ENCODE data around the gene MRTO4. TPM values are rescaled to one million over a fixed set of nuclear protein-coding genes. Genes with fewer than 3 reads are reported as not detected.
"Not testable (repeated sequence)": the region's sequence is repeated elsewhere in the genome, so short reads cannot be mapped to it uniquely, and the experiment has no call there.

The MRTO4 gene
- total RNA-seq, 1 donor from 2014 or later, result 41.0 TPM

GRCh38 chr1:19212167-19212566, 39.4 kb upstream of the MRTO4 start:
- Histone ChIP-seq H2AFZ (ENCODE audit: low read depth, low read length) (no peak overlapping the region), H3K4me3 (ENCODE audit: insufficient read depth, low read depth, low read length) (no peak overlapping the region), H3K4me1 (ENCODE audit: insufficient read depth, low read length) (peaks cover 10% of the 10 kb centered on the region), H3K36me3 (ENCODE audit: insufficient read depth, low read length) (peaks cover 22% of the 10 kb centered on the region), H3K9ac (ENCODE audit: low read length) (no peak overlapping the region), H3K79me2 (ENCODE audit: insufficient read depth, low read length) (peaks cover 89% of the 10 kb centered on the region), H3K9me3 (ENCODE audit: insufficient read depth, low read depth, low read length) (no peaks in the 10 kb centered on the region), H3K27ac (ENCODE audit: low read depth, low read length) (no peak overlapping the region), H4K20me1 (ENCODE audit: insufficient read depth, low read length) (peaks cover 34% of the 10 kb centered on the region), H3K27me3 (ENCODE audit: insufficient read depth, low read length) (no peaks in the 10 kb centered on the region), H3K4me2 (ENCODE audit: low read length) (peak overlapping the region; percentile 9)
- H3K27ac Mint-ChIP-seq (ENCODE audit: unreplicated experiment), result peak overlapping the region; percentile 49
- no peaks in the 10 kb centered on the region for H3K9me3 Mint-ChIP-seq (ENCODE audit: unreplicated experiment)
- FAIRE-seq, result no peak
- H3K4me1 Mint-ChIP-seq (ENCODE audit: low read depth, unreplicated experiment), result peaks cover 15% of the 10 kb centered on the region
- peaks cover 1% of the 10 kb centered on the region for H3K36me3 Mint-ChIP-seq (ENCODE audit: low read depth, unreplicated experiment)
- TF ChIP-seq EZH2 (IDR thresholded peaks at IDR 0.05; ENCODE audit: insufficient read depth, low read length) (no peak), CTCF (IDR thresholded peaks at IDR 0.05; ENCODE audit: insufficient read depth, low read depth, low read length) (no peak)
- no peak for DNase-seq (ENCODE audit: low read depth)
- H3K27me3 Mint-ChIP-seq (ENCODE audit: low read depth, unreplicated experiment), result no peaks in the 10 kb centered on the region
- H3K4me3 Mint-ChIP-seq (ENCODE audit: unreplicated experiment), result peak overlapping the region; percentile 90

- H3K9me3 ChIP-seq (ENCODE audit: insufficient read depth, low read depth, low read length), result no peaks in the 10 kb centered on the region
Measured at GRCh38 chr1:19213580-19213979, 38.0 kb upstream of the MRTO4 start.

GRCh38 chr1:19216585-19216984, 35.0 kb upstream of the MRTO4 start:
- Histone ChIP-seq H3K79me2 (ENCODE audit: insufficient read depth, low read length) (peaks cover 53% of the 10 kb centered on the region), H3K36me3 (ENCODE audit: insufficient read depth, low read length) (peaks cover 48% of the 10 kb centered on the region), H4K20me1 (ENCODE audit: insufficient read depth, low read length) (peaks cover 38% of the 10 kb centered on the region)
- H3K4me3 Mint-ChIP-seq (ENCODE audit: unreplicated experiment); H3K27ac ChIP-seq (ENCODE audit: low read depth, low read length); H3K9me3 Mint-ChIP-seq (ENCODE audit: unreplicated experiment); H3K4me3 ChIP-seq (ENCODE audit: insufficient read depth, low read depth, low read length); H3K9me3 ChIP-seq (ENCODE audit: insufficient read depth, low read depth, low read length); H3K27ac Mint-ChIP-seq (ENCODE audit: unreplicated experiment); H2AFZ ChIP-seq (ENCODE audit: low read depth, low read length); H3K27me3 ChIP-seq (ENCODE audit: insufficient read depth, low read length); FAIRE-seq; H3K4me1 ChIP-seq (ENCODE audit: insufficient read depth, low read length); H3K4me2 ChIP-seq (ENCODE audit: low read length); H3K9ac ChIP-seq (ENCODE audit: low read length); H3K27me3 Mint-ChIP-seq (ENCODE audit: low read depth, unreplicated experiment); DNase-seq (ENCODE audit: low read depth): not testable (repeated sequence)
- Mint-ChIP-seq H3K4me1 (ENCODE audit: low read depth, unreplicated experiment) (peaks cover 13% of the 10 kb centered on the region), H3K36me3 (ENCODE audit: low read depth, unreplicated experiment) (peaks cover 19% of the 10 kb centered on the region)

More at GRCh38 chr1:19213580-19213979, 38.0 kb upstream of the MRTO4 start:
- Histone ChIP-seq H3K4me2 (ENCODE audit: low read length) (no peak overlapping the region), H3K36me3 (ENCODE audit: insufficient read depth, low read length) (peaks cover 28% of the 10 kb centered on the region), H3K4me1 (ENCODE audit: insufficient read depth, low read length) (peaks cover 7% of the 10 kb centered on the region), H3K4me3 (ENCODE audit: insufficient read depth, low read depth, low read length) (no peak overlapping the region), H3K79me2 (ENCODE audit: insufficient read depth, low read length) (peaks cover 78% of the 10 kb centered on the region), H3K27ac (ENCODE audit: low read depth, low read length) (no peak overlapping the region), H2AFZ (ENCODE audit: low read depth, low read length) (no peak overlapping the region), H4K20me1 (ENCODE audit: insufficient read depth, low read length) (peaks cover 30% of the 10 kb centered on the region), H3K9ac (ENCODE audit: low read length) (no peak overlapping the region), H3K27me3 (ENCODE audit: insufficient read depth, low read length) (no peaks in the 10 kb centered on the region)
- DNase-seq (ENCODE audit: low read depth) (no peak), FAIRE-seq (no peak)
- Mint-ChIP-seq H3K27ac (ENCODE audit: unreplicated experiment) (no peak overlapping the region), H3K27me3 (ENCODE audit: low read depth, unreplicated experiment) (no peaks in the 10 kb centered on the region), H3K4me3 (ENCODE audit: unreplicated experiment) (no peak overlapping the region), H3K36me3 (ENCODE audit: low read depth, unreplicated experiment) (no peaks in the 10 kb centered on the region), H3K4me1 (ENCODE audit: low read depth, unreplicated experiment) (peaks cover 13% of the 10 kb centered on the region), H3K9me3 (ENCODE audit: unreplicated experiment) (no peaks in the 10 kb centered on the region)
- no peak for TF ChIP-seq CTCF (IDR thresholded peaks at IDR 0.05; ENCODE audit: insufficient read depth, low read depth, low read length)
- no peak for TF ChIP-seq EZH2 (IDR thresholded peaks at IDR 0.05; ENCODE audit: insufficient read depth, low read length)
